ENCODE data around the gene FBXL19.
A peak's percentile ranks its signal among the peaks of the same experiment; 100 is the strongest.
"Not testable (repeated sequence)": the region's sequence is repeated elsewhere in the genome, so short reads cannot be mapped to it uniquely, and the experiment has no call there.

FBXL19 gene

GRCh38 chr16:30887927-30888326, 35.4 kb upstream of the FBXL19 start:
- Histone ChIP-seq H3K27ac (no peak overlapping the region), H3K9me3 (ENCODE audit: severe bottlenecking) (no peaks in the 10 kb centered on the region), H3K27me3 (ENCODE audit: insufficient read depth, low read depth, severe bottlenecking) (no peaks in the 10 kb centered on the region), H3K36me3 (peaks cover 51% of the 10 kb centered on the region), H3K4me3 (ENCODE audit: low read depth, low read length) (no peak overlapping the region)
- TF ChIP-seq CTCF (IDR thresholded peaks at IDR 0.05; ENCODE audit: low read depth, low read length) = no peak
- DNase-seq = no peak

- DNase-seq = no peak
- no peaks in the 10 kb centered on the region for H3K9me3 ChIP-seq (ENCODE audit: severe bottlenecking)
- H3K4me3 ChIP-seq (ENCODE audit: low read depth, low read length) = no peak overlapping the region
- no peak overlapping the region for H3K27ac ChIP-seq
- no peaks in the 10 kb centered on the region for H3K27me3 ChIP-seq (ENCODE audit: insufficient read depth, low read depth, severe bottlenecking)
- TF ChIP-seq CTCF (IDR thresholded peaks at IDR 0.05; ENCODE audit: low read depth, low read length) = no peak
- H3K36me3 ChIP-seq = peaks cover 51% of the 10 kb centered on the region
These were observed 34.4 kb upstream of the FBXL19 start for GRCh38 chr16:30888856-30889499.

GRCh38 chr16:30889721-30890120, 33.7 kb upstream of the FBXL19 start:
- DNase-seq = no peak
- H3K36me3 ChIP-seq = peaks cover 49% of the 10 kb centered on the region
- no peak for TF ChIP-seq CTCF (IDR thresholded peaks at IDR 0.05; ENCODE audit: low read depth, low read length)
- no peaks in the 10 kb centered on the region for H3K27me3 ChIP-seq (ENCODE audit: insufficient read depth, low read depth, severe bottlenecking)
- no peak overlapping the region for H3K4me3 ChIP-seq (ENCODE audit: low read depth, low read length)
- H3K27ac ChIP-seq = no peak overlapping the region
- H3K9me3 ChIP-seq (ENCODE audit: severe bottlenecking) = no peaks in the 10 kb centered on the region

- DNase-seq; H3K9me3 ChIP-seq (ENCODE audit: severe bottlenecking); H3K27ac ChIP-seq: not testable (repeated sequence)
These were observed 32.1 kb upstream of the FBXL19 start for GRCh38 chr16:30891043-30891823.

GRCh38 chr16:30892670-30893416, 30.5 kb upstream of the FBXL19 start:
- H3K9me3 ChIP-seq (ENCODE audit: severe bottlenecking) = no peaks in the 10 kb centered on the region
- H3K27me3 ChIP-seq (ENCODE audit: insufficient read depth, low read depth, severe bottlenecking) = no peaks in the 10 kb centered on the region
- H3K36me3 ChIP-seq = peaks cover 31% of the 10 kb centered on the region
- TF ChIP-seq CTCF (IDR thresholded peaks at IDR 0.05; ENCODE audit: low read depth, low read length) = no peak
- no peak overlapping the region for H3K27ac ChIP-seq
- H3K4me3 ChIP-seq (ENCODE audit: low read depth, low read length) = peak overlapping the region; percentile 89
- DNase-seq = no peak

More at GRCh38 chr16:30891043-30891823, 32.1 kb upstream of the FBXL19 start:
- H3K27me3 ChIP-seq (ENCODE audit: insufficient read depth, low read depth, severe bottlenecking); H3K4me3 ChIP-seq (ENCODE audit: low read depth, low read length): not testable (repeated sequence)
- peaks cover 40% of the 10 kb centered on the region for H3K36me3 ChIP-seq

GRCh38 chr16:30893417-30893743, 30.0 kb upstream of the FBXL19 start:
- H3K36me3 ChIP-seq = peaks cover 28% of the 10 kb centered on the region
- H3K27me3 ChIP-seq (ENCODE audit: insufficient read depth, low read depth, severe bottlenecking) = no peaks in the 10 kb centered on the region
- no peaks in the 10 kb centered on the region for H3K9me3 ChIP-seq (ENCODE audit: severe bottlenecking)
- no peak for TF ChIP-seq CTCF (IDR thresholded peaks at IDR 0.05; ENCODE audit: low read depth, low read length)
- DNase-seq = peak; percentile 21
- peak overlapping the region; percentile 62 for H3K27ac ChIP-seq
- H3K4me3 ChIP-seq (ENCODE audit: low read depth, low read length) = peak overlapping the region; percentile 89

Measured in WERI-Rb-1 (cell line).